A673 (cell line): ENCODE data around the gene SLC16A10. TPM values are rescaled to one million over a fixed set of nuclear protein-coding genes. Genes with fewer than 3 reads are reported as not detected.

ENCODE experiments used
- BruUV-seq: library from RNA; stranded (reverse); fragments of 400-500 nt; replicated peaks from 2 replicates; lab custom pipeline; 2021; lab: Mats Ljungman, UMichigan
- CTCF ChIA-PET: fragments of 300-600 bp; sonication (Branson Sonifier 250); formaldehyde crosslinking; loops from one replicate; lab custom pipeline; 2022; ENCODE audit warnings: antibody characterized with exemption; lab: Charles Lee
- POLR2A ChIA-PET: fragments of 300-600 bp; sonication (Branson Sonifier 250); formaldehyde crosslinking; loops from one replicate; lab custom pipeline; 2022; ENCODE audit warnings: antibody characterized with exemption; ENCODE audit not compliant: low non-redundant PET; lab: Charles Lee
- DNase-seq: peaks from one replicate; pipeline ENCODE4 v3.0.0-alpha.2; 2015; ENCODE audit warnings: low spot score
- H3K27ac ChIP-seq: fragments of 200-600 bp; sonication (generic); 2 replicates; pipeline ENCODE4 v1.5.1; 2016; ENCODE audit warnings: mixed run types, low read depth, mild to moderate bottlenecking, mixed read lengths, antibody characterized with exemption, low read length; ENCODE audit not compliant: poor library complexity, severe bottlenecking
- H3K27me3 ChIP-seq: fragments of 200-600 bp; sonication (generic); replicated peaks from 2 replicates; pipeline ENCODE4 v1.6.1; 2017; ENCODE audit warnings: mixed run types, low read depth, mild to moderate bottlenecking, mixed read lengths, antibody characterized with exemption, low read length; ENCODE audit not compliant: insufficient read depth, poor library complexity
- H3K36me3 ChIP-seq: fragments of 200-600 bp; sonication (generic); 2 replicates; pipeline ENCODE4 v1.6.1; 2016; ENCODE audit warnings: mixed run types, mild to moderate bottlenecking, mixed read lengths, antibody characterized with exemption, low read length; ENCODE audit not compliant: insufficient read depth, poor library complexity, severe bottlenecking
- H3K4me1 ChIP-seq: fragments of 200-600 bp; sonication (generic); 2 replicates; pipeline ENCODE4 v1.6.1; 2017; ENCODE audit warnings: mixed run types, mild to moderate bottlenecking, mixed read lengths, antibody characterized with exemption, low read length; ENCODE audit not compliant: insufficient read depth, poor library complexity, severe bottlenecking
- H3K4me3 ChIP-seq: fragments of 200-600 bp; sonication (generic); 2 replicates; pipeline ENCODE4 v1.5.1; 2016; ENCODE audit warnings: low read depth, mixed run types, mild to moderate bottlenecking, mixed read lengths, low read length; ENCODE audit not compliant: poor library complexity, severe bottlenecking
- H3K9me3 ChIP-seq: fragments of 200-600 bp; sonication (generic); 2 replicates; pipeline ENCODE4 v1.6.1; 2016; ENCODE audit warnings: mixed run types, low read depth, mild to moderate bottlenecking, mixed read lengths, antibody characterized with exemption, low read length; ENCODE audit not compliant: poor library complexity, severe bottlenecking
- EZH2 ChIP-seq: fragments of 200-600 bp; sonication (generic); IDR thresholded peaks from 2 replicates; pipeline ENCODE4 v1.6.1; 2017; ENCODE audit warnings: borderline replicate concordance, low read depth, mild to moderate bottlenecking, mixed read lengths, antibody characterized with exemption, low read length; ENCODE audit not compliant: poor library complexity, severe bottlenecking
- intact Hi-C: fragments of 100-400 bp; cut with micrococcal nuclease; formaldehyde crosslinking; loops from one replicate; pipeline ENCODE4 v1.10.0; 2022; ENCODE audit not compliant: unreplicated experiment
- total RNA-seq: library from RNA; stranded (reverse); gene quantifications from 2 replicates; pipeline ENCODE4 v1.2.3, GENCODE V29; 2021
- TF ChIP-seq, protein P1 (sequence below): fragments of 300-800, 200-600 bp; sonication (generic); conservative IDR thresholded peaks from 2 replicates; pipeline ENCODE4 v1.5.1; 2017; ENCODE audit warnings: low read depth, mild to moderate bottlenecking, antibody characterized with exemption, low read length, moderate library complexity, mixed read lengths

Gene SLC16A10
- total RNA-seq, 1 experiment from 2014 or later = 7.9 TPM

DNA sequence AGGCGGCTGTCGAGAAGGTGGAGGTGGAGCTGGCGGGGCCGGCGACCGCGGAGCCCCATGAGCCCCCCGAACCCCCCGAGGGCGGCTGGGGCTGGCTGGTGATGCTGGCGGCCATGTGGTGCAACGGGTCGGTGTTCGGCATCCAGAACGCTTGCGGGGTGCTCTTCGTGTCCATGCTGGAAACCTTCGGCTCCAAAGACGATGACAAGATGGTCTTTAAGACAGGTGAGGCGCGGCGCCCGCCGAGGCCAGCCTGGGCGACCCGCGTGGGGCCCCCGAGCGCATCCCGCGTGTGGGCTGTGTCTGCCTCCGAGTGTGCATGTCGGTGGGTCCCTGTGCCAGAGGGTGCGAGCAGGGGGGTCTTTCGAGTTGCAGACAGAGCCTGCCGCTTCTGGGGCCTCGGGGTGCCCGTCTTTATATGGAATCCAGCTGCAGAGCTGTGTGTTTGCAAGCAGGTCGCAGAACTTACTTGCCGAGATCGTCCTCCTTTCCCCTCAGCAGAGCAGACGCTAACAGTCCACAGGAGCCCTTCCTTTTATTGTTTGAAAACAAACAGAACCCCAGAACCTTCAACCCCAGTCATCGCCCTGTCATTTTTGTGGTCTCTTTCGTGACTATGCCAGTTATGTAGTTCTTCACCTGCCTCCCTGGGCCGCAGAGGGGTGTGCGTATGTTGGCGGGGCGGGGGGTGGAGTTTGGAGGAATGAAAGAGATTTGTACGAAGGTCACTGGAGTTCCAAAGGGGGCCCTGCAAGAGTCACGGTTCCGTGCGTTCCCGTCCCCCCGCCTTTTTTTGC, 766 bp downstream of the SLC16A10 start:
- intact Hi-C loops = no loop called here
- Histone ChIP-seq H3K4me1 (peaks cover 7% of the 10 kb centered on the region), H3K27me3 (peaks cover 18% of the 10 kb centered on the region), H3K27ac (peak overlapping the region; percentile 58), H3K4me3 (peak overlapping the region; percentile 69), H3K9me3 (no peaks in the 10 kb centered on the region), H3K36me3 (no peaks in the 10 kb centered on the region)
- ChIA-PET CTCF (interaction anchor here (0.5 kb wide), 1 partner anchor 89 kb away, joined by 7 read pairs; no protein-coding TSS in a partner anchor), POLR2A (no interaction called here)
- TF ChIP-seq EZH2 = no peak
- TF ChIP-seq, protein P1, sequence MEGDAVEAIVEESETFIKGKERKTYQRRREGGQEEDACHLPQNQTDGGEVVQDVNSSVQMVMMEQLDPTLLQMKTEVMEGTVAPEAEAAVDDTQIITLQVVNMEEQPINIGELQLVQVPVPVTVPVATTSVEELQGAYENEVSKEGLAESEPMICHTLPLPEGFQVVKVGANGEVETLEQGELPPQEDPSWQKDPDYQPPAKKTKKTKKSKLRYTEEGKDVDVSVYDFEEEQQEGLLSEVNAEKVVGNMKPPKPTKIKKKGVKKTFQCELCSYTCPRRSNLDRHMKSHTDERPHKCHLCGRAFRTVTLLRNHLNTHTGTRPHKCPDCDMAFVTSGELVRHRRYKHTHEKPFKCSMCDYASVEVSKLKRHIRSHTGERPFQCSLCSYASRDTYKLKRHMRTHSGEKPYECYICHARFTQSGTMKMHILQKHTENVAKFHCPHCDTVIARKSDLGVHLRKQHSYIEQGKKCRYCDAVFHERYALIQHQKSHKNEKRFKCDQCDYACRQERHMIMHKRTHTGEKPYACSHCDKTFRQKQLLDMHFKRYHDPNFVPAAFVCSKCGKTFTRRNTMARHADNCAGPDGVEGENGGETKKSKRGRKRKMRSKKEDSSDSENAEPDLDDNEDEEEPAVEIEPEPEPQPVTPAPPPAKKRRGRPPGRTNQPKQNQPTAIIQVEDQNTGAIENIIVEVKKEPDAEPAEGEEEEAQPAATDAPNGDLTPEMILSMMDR = no peak
- BruUV-seq = no TSS peak
- peak; percentile 10 for DNase-seq

DNA sequence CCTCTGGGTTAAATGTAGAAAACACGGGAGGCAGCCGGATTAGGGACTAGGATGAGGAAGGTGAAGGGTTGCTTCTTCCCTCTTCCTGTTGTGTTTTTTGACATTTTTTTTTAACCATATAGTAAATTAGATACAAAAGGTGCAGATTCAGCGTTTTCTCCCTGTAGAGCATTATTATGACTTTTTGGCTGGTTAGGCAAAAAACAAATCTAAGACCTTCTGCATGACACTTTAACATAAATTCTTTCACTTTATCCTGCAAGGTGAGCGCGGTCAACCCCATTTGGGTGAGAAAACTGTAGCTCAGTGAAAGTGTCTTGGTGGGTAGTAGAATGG, 1.3 kb downstream of the SLC16A10 start:
- no peak for DNase-seq
- peaks cover 18% of the 10 kb centered on the region for H3K27me3 ChIP-seq
- H3K36me3 ChIP-seq = no peaks in the 10 kb centered on the region
- H3K4me3 ChIP-seq = peak overlapping the region; percentile 69
- H3K9me3 ChIP-seq = no peaks in the 10 kb centered on the region
- POLR2A ChIA-PET = no interaction called here
- H3K27ac ChIP-seq = no peak overlapping the region
- TF ChIP-seq, protein P1 = no peak
- TF ChIP-seq EZH2 = no peak
- intact Hi-C loops = no loop called here
- CTCF ChIA-PET = interaction anchor here (0.5 kb wide), 1 partner anchor 90 kb away, joined by 7 read pairs; no protein-coding TSS in a partner anchor
- peaks cover 7% of the 10 kb centered on the region for H3K4me1 ChIP-seq
- no TSS peak for BruUV-seq

DNA sequence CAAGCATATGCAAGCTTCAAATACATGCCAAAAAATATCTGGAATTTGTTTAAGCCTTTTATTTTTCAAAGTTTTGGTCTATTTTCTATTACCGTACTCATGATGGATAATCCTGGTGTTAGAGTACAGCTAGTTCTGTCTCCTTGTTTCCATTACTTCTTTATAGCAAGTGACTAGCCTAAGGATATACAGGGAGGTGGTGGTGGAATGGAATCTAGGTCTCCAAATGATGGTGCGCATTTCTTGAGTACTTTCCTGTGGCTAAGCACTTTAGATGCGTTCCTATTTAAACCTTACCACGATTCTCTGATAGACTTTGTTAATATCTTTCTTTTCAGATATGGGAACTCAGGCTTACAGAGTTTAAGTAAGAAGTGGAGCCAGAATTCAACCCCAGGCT, 3.5 kb downstream of the SLC16A10 start:
- intact Hi-C loops = no loop called here
- POLR2A ChIA-PET = interaction anchor here (0.6 kb wide), 1 partner anchor 84 kb away, joined by 5 read pairs; no protein-coding TSS in a partner anchor
- no peak overlapping the region for H3K27ac ChIP-seq
- H3K27me3 ChIP-seq = peaks cover 18% of the 10 kb centered on the region
- no peak overlapping the region for H3K4me3 ChIP-seq
- DNase-seq = no peak
- TF ChIP-seq, protein P1 = no peak
- no peak for TF ChIP-seq EZH2
- H3K36me3 ChIP-seq = no peaks in the 10 kb centered on the region
- peaks cover 7% of the 10 kb centered on the region for H3K4me1 ChIP-seq
- CTCF ChIA-PET = no interaction called here
- BruUV-seq = no TSS peak
- no peaks in the 10 kb centered on the region for H3K9me3 ChIP-seq
